SK-N-MC (cell line): ENCODE data around the gene C10orf143.

ENCODE experiments used
- EZH2 ChIP-seq: fragments of 200-600 bp; sonication (generic); IDR thresholded peaks from one replicate; pipeline ENCODE4 v1.6.1; 2017; ENCODE audit warnings: antibody characterized with exemption
- FOXP2 ChIP-seq: optimal IDR thresholded peaks from 2 replicates; pipeline ENCODE3; 2011; ENCODE audit warnings: mild to moderate bottlenecking, moderate library complexity; ENCODE audit not compliant: insufficient read depth; ENCODE audit errors: extremely low read length, control extremely low read depth
- POLR2AphosphoS5 ChIP-seq: IDR thresholded peaks from 2 replicates; pipeline ENCODE4 v1.6.1; 2012; ENCODE audit warnings: mild to moderate bottlenecking, low read depth, low read length, borderline replicate concordance

GRCh38 chr10:130049244-130049643 lies 61.4 kb downstream of the C10orf143 start:
- TF ChIP-seq POLR2AphosphoS5 (no peak), EZH2 (no peak), FOXP2 (no peak)
